ENCODE data around the gene TRPM7.
"Not testable (repeated sequence)": the region's sequence is repeated elsewhere in the genome, so short reads cannot be mapped to it uniquely, and the experiment has no call there.

Gene TRPM7

DNA sequence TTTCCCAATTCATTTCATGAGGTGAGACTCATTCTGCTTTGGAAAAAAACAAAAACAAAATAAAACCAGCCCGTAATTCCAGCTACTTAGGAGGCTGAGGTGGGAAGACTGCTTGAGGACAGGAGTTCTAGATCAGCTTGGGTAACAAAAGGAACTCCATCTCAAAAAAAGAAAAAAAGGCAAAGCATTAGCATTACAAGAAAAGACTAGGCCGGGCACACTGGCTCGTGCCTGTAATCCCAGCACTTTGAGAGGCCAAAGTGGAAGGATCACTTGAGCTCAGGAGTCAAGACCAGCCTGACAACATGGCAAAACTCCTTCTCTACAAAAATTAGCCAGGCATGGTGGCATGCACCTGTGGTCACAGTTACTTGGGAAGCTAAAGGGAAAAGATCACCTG, 33.9 kb downstream of the TRPM7 start:
- H3K4me1 ChIP-seq (ENCODE audit: insufficient read depth, low read length): no peaks in the 10 kb centered on the region
- H3K9ac ChIP-seq (ENCODE audit: low read depth, low read length): no peak overlapping the region
- no peak overlapping the region for H3K27ac ChIP-seq (ENCODE audit: low read length)
- H3K36me3 ChIP-seq (ENCODE audit: insufficient read depth, low read depth, low read length): peaks cover 80% of the 10 kb centered on the region
- H3K9me3 ChIP-seq (ENCODE audit: insufficient read depth, low read depth, low read length): no peaks in the 10 kb centered on the region
- no peak overlapping the region for H3K4me3 ChIP-seq (ENCODE audit: low read length)
- H3K27me3 ChIP-seq (ENCODE audit: insufficient read depth, low read length): no peaks in the 10 kb centered on the region

DNA sequence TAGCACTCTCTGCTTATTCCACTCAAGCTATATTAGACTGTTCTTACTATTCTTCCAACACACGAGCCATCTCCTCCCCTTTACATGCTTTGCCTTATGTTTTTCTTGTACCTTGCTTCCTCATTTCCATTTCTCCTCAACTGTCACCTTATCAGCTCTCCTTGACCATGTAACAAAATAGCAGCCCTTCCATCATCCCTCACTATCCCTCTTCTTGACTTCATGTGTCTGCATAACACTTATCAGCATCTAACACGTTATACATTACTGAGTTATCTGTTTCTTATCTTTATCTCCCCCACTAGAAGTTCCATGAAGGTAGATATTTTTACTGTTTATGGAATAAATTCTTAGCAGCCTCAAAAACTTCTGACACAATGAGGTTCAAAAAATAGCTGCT, 45.3 kb downstream of the TRPM7 start:
- no peaks in the 10 kb centered on the region for H3K27me3 ChIP-seq (ENCODE audit: insufficient read depth, low read length)
- H3K4me1 ChIP-seq (ENCODE audit: insufficient read depth, low read length): no peaks in the 10 kb centered on the region
- no peak overlapping the region for H3K27ac ChIP-seq (ENCODE audit: low read length)
- no peaks in the 10 kb centered on the region for H3K9me3 ChIP-seq (ENCODE audit: insufficient read depth, low read depth, low read length)
- H3K9ac ChIP-seq (ENCODE audit: low read depth, low read length): no peak overlapping the region
- H3K36me3 ChIP-seq (ENCODE audit: insufficient read depth, low read depth, low read length): peaks cover 68% of the 10 kb centered on the region
- no peak overlapping the region for H3K4me3 ChIP-seq (ENCODE audit: low read length)

DNA sequence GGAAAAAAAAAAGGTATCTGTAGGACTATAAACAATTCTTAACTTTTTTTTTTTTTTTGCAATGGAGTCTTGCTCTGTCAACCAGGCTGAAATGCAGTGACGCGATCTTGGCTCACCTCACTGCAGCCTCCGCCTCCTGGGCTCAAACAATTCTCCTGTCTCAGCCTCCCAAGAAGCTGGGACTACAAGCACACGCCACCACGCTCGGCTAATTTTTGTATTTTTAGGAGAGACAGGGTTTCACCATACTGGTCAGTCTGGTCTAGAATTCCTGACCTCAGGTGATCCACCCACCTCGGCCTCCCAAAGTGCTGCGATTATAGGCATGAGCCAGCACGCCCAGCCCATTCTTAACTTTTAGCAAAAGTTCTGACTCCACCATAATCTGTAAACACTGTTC, 50.5 kb downstream of the TRPM7 start:
- Histone ChIP-seq H3K27ac (ENCODE audit: low read length) (no peak overlapping the region), H3K36me3 (ENCODE audit: insufficient read depth, low read depth, low read length) (peaks cover 84% of the 10 kb centered on the region), H3K4me3 (ENCODE audit: low read length) (no peak overlapping the region), H3K27me3 (ENCODE audit: insufficient read depth, low read length) (no peaks in the 10 kb centered on the region), H3K9me3 (ENCODE audit: insufficient read depth, low read depth, low read length) (no peaks in the 10 kb centered on the region), H3K4me1 (ENCODE audit: insufficient read depth, low read length) (no peaks in the 10 kb centered on the region), H3K9ac (ENCODE audit: low read depth, low read length) (no peak overlapping the region)

GRCh38 chr15:50633653-50634052, 52.9 kb downstream of the TRPM7 start:
- Histone ChIP-seq H3K27me3 (ENCODE audit: insufficient read depth, low read length) (no peaks in the 10 kb centered on the region), H3K27ac (ENCODE audit: low read length) (no peak overlapping the region), H3K9ac (ENCODE audit: low read depth, low read length) (no peak overlapping the region), H3K4me1 (ENCODE audit: insufficient read depth, low read length) (no peaks in the 10 kb centered on the region), H3K4me3 (ENCODE audit: low read length) (no peak overlapping the region), H3K36me3 (ENCODE audit: insufficient read depth, low read depth, low read length) (peaks cover 88% of the 10 kb centered on the region), H3K9me3 (ENCODE audit: insufficient read depth, low read depth, low read length) (no peaks in the 10 kb centered on the region)

DNA sequence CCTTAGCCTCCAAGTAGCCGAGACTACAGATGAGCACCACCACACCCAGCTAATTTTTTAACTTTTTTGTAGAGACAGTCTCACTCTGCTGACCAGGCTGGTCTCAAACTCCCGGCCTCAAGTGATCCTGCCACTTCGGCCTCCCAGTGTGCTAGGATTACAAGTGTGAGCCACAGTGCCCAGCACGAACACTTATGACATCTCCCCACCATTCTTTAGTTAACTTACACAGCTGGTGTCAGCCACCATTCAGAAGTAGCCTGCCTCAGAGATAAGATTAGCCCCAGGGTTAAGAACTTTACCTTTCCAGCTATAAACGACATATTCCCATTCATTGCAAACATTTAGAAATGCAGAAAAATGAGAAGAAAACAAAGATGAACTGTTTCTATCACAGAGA, 58.2 kb downstream of the TRPM7 start:
- no peaks in the 10 kb centered on the region for H3K9me3 ChIP-seq (ENCODE audit: insufficient read depth, low read depth, low read length)
- no peaks in the 10 kb centered on the region for H3K27me3 ChIP-seq (ENCODE audit: insufficient read depth, low read length)
- no peak overlapping the region for H3K27ac ChIP-seq (ENCODE audit: low read length)
- H3K4me3 ChIP-seq (ENCODE audit: low read length): no peak overlapping the region
- no peak overlapping the region for H3K9ac ChIP-seq (ENCODE audit: low read depth, low read length)
- H3K36me3 ChIP-seq (ENCODE audit: insufficient read depth, low read depth, low read length): peaks cover 86% of the 10 kb centered on the region
- H3K4me1 ChIP-seq (ENCODE audit: insufficient read depth, low read length): no peaks in the 10 kb centered on the region

GRCh38 chr15:50627351-50628055, 59.1 kb downstream of the TRPM7 start:
- Histone ChIP-seq H3K9ac (ENCODE audit: low read depth, low read length) (no peak overlapping the region), H3K9me3 (ENCODE audit: insufficient read depth, low read depth, low read length) (no peaks in the 10 kb centered on the region), H3K4me3 (ENCODE audit: low read length) (no peak overlapping the region), H3K27me3 (ENCODE audit: insufficient read depth, low read length) (no peaks in the 10 kb centered on the region), H3K4me1 (ENCODE audit: insufficient read depth, low read length) (no peaks in the 10 kb centered on the region), H3K36me3 (ENCODE audit: insufficient read depth, low read depth, low read length) (peaks cover 83% of the 10 kb centered on the region), H3K27ac (ENCODE audit: low read length) (no peak overlapping the region)

GRCh38 chr15:50624616-50625168, 61.9 kb downstream of the TRPM7 start:
- Histone ChIP-seq H3K9ac (ENCODE audit: low read depth, low read length) (no peak overlapping the region), H3K27me3 (ENCODE audit: insufficient read depth, low read length) (no peaks in the 10 kb centered on the region), H3K4me3 (ENCODE audit: low read length) (no peak overlapping the region), H3K9me3 (ENCODE audit: insufficient read depth, low read depth, low read length) (no peaks in the 10 kb centered on the region), H3K27ac (ENCODE audit: low read length) (no peak overlapping the region), H3K36me3 (ENCODE audit: insufficient read depth, low read depth, low read length) (peaks cover 72% of the 10 kb centered on the region), H3K4me1 (ENCODE audit: insufficient read depth, low read length) (no peaks in the 10 kb centered on the region)

GRCh38 chr15:50622361-50622943, 64.1 kb downstream of the TRPM7 start:
- not testable (repeated sequence) for H3K9me3 ChIP-seq (ENCODE audit: insufficient read depth, low read depth, low read length); H3K9ac ChIP-seq (ENCODE audit: low read depth, low read length); H3K27me3 ChIP-seq (ENCODE audit: insufficient read depth, low read length); H3K4me1 ChIP-seq (ENCODE audit: insufficient read depth, low read length); H3K4me3 ChIP-seq (ENCODE audit: low read length); H3K27ac ChIP-seq (ENCODE audit: low read length)
- peaks cover 65% of the 10 kb centered on the region for H3K36me3 ChIP-seq (ENCODE audit: insufficient read depth, low read depth, low read length)

GRCh38 chr15:50616960-50617359, 69.6 kb downstream of the TRPM7 start:
- not testable (repeated sequence) for H3K27me3 ChIP-seq (ENCODE audit: insufficient read depth, low read length)
- H3K36me3 ChIP-seq (ENCODE audit: insufficient read depth, low read depth, low read length): peaks cover 48% of the 10 kb centered on the region

DNA sequence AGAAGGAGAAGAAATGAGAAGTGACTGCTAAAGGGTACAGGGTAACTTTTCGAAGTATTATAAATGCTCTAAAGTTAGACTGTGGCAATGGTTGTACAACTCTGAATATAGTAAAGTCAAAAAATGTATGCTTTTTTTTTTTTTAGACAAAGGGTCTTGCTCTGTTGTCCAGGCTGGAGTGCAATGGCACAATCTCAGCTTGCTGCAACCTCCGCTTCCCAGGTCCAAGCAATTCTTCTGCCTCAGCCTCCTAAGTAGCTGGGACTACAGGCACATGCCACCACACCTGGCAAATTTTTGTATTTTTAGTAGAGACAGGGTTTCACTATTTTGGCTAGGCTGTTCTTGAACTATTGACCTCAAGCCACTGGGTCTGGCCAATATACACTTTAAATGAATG, 70.0 kb downstream of the TRPM7 start:
- not testable (repeated sequence) for H3K9me3 ChIP-seq (ENCODE audit: insufficient read depth, low read depth, low read length); H3K27ac ChIP-seq (ENCODE audit: low read length); H3K4me3 ChIP-seq (ENCODE audit: low read length); H3K4me1 ChIP-seq (ENCODE audit: insufficient read depth, low read length); H3K9ac ChIP-seq (ENCODE audit: low read depth, low read length); H3K27me3 ChIP-seq (ENCODE audit: insufficient read depth, low read length)
- H3K36me3 ChIP-seq (ENCODE audit: insufficient read depth, low read depth, low read length): peaks cover 48% of the 10 kb centered on the region

More at GRCh38 chr15:50616960-50617359, 69.6 kb downstream of the TRPM7 start:
- not testable (repeated sequence) for H3K9me3 ChIP-seq (ENCODE audit: insufficient read depth, low read depth, low read length); H3K27ac ChIP-seq (ENCODE audit: low read length); H3K4me3 ChIP-seq (ENCODE audit: low read length); H3K9ac ChIP-seq (ENCODE audit: low read depth, low read length); H3K4me1 ChIP-seq (ENCODE audit: insufficient read depth, low read length)

DNA sequence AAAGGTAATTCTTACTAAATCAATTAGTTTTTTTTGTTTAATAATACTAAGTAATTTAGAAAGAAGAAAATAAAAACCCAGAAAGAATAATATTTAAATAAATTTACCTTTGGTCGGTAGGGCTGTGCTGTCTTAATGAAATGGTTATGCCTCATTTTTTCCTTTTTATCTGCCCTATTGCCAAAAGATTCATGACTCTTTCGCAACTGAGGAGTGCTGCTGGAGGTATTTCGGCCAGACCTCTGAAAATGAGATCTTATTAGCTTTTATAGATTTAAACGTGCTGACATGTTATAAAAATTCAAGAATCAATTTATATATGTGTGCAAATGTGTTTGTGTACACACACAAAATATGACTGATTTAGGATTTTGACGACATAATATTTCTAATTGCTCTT, 73.0 kb downstream of the TRPM7 start:
- Histone ChIP-seq H3K27ac (ENCODE audit: low read length) (no peak overlapping the region), H3K36me3 (ENCODE audit: insufficient read depth, low read depth, low read length) (peaks cover 57% of the 10 kb centered on the region), H3K27me3 (ENCODE audit: insufficient read depth, low read length) (no peaks in the 10 kb centered on the region), H3K4me3 (ENCODE audit: low read length) (no peak overlapping the region), H3K4me1 (ENCODE audit: insufficient read depth, low read length) (no peaks in the 10 kb centered on the region), H3K9me3 (ENCODE audit: insufficient read depth, low read depth, low read length) (no peaks in the 10 kb centered on the region), H3K9ac (ENCODE audit: low read depth, low read length) (no peak overlapping the region)

- no peak overlapping the region for H3K4me3 ChIP-seq (ENCODE audit: low read length)
- no peak overlapping the region for H3K27ac ChIP-seq (ENCODE audit: low read length)
- no peaks in the 10 kb centered on the region for H3K4me1 ChIP-seq (ENCODE audit: insufficient read depth, low read length)
- H3K27me3 ChIP-seq (ENCODE audit: insufficient read depth, low read length): no peaks in the 10 kb centered on the region
- H3K9ac ChIP-seq (ENCODE audit: low read depth, low read length): no peak overlapping the region
- H3K9me3 ChIP-seq (ENCODE audit: insufficient read depth, low read depth, low read length): no peaks in the 10 kb centered on the region
- peaks cover 88% of the 10 kb centered on the region for H3K36me3 ChIP-seq (ENCODE audit: insufficient read depth, low read depth, low read length)
Observed at GRCh38 chr15:50607129-50607528, 79.5 kb downstream of the TRPM7 start.
